ENCODE measurements around the gene TASP1.
A peak's percentile ranks its signal among the peaks of the same experiment; 100 is the strongest.
"Not testable (repeated sequence)": the region's sequence is repeated elsewhere in the genome, so short reads cannot be mapped to it uniquely, and the experiment has no call there.

TASP1 gene

DNA sequence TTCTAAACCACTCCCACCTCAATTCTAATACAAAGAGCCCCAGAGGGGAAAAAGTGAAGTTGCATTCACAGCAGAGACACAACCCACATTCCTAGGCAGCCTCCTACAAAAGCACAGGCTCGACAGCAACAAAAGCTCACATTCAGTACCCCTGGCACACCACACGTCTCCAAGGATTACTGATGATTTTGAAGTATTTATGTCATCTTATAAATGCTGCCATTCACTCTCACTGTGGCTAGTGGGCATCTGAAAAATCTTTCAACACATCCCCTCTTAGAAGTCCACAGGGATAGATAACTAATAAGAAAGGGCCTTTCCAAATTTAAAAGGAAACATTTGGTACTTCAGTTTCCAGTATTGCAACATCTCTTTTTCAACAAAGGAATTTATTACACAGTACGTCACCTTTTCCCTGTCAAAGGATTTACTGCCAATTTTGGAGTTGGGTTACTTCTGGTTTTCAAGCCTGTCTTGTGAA, 146.7 kb downstream of the TASP1 start:
- peak; percentile 5 for DNase-seq (ENCODE audit: low spot score)

DNA sequence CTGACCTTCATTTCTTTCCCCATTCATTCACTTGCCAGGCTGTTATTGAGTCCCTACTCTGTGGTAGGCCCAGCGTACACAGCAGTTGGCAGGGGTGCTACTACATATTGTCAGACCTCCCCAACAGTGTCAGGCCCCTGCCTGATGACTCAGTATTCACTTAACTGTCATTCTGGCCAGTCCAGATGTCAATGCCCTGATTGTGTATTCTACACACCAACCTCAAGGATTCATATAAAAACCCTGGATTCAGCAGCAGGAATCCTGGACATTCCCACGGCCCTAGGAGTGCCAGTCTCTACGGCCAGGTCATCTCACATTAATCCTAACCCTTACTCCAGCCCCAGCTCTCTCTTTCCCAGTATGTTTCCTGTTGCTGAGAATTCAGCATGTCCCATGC, 151.5 kb downstream of the TASP1 start:
- no peak for DNase-seq (ENCODE audit: low spot score)

DNA sequence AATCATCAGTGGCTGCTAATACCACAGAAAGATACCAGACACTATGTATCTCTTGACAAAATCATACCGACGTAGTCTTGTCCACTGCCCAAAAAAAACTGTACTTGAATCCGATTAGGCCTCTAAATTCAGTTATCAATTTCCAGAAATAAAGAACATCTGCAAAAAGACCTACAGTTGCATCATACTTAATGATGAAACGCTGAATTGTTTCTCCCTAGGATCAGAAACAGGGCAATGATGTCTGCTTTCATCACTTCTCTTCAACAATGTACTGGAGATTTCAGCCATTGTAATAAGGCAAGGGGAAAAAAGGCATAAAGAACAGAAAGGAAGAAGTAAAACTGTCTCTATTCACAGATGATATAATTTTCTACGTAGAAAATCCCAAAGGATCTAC, 152.0 kb downstream of the TASP1 start:
- DNase-seq (ENCODE audit: low spot score): no peak

DNA sequence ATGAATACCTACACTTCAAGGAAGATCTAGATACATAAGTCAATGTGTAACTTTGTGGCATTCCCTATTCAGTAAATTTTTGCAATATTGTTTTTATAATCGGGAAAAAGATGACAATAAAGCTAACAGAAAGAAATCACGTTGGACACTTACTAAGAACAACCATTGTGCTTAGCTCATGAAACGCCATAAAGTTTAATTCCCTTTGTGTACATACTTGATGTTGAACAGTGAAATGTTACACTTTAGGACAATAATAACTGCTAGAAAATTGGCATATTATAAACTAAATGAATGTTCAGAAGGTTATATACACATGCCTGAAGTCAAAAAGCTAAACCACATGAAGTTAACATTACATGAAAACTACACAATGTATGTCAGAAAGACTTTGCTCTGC, 153.2 kb downstream of the TASP1 start:
- DNase-seq (ENCODE audit: low spot score): no peak

DNA sequence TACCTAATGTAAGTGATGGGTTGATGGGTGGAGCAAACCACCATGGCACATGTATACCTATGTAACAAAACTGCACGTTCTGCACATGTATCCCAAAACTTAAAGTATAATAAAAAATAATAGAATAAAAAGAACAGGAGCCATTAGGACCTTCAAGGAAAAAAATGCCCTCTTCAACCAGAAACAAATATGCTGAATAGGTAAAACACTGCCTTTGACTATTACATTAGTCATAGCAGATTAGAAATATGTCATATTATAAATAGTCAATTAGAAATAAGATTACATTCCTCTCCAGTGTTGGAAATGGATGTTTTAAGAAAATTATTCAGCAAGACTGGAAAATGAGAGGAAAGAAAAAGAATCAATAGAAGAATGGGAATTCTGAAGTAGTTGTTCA, 153.7 kb downstream of the TASP1 start:
- not testable (repeated sequence) for DNase-seq (ENCODE audit: low spot score)

DNA sequence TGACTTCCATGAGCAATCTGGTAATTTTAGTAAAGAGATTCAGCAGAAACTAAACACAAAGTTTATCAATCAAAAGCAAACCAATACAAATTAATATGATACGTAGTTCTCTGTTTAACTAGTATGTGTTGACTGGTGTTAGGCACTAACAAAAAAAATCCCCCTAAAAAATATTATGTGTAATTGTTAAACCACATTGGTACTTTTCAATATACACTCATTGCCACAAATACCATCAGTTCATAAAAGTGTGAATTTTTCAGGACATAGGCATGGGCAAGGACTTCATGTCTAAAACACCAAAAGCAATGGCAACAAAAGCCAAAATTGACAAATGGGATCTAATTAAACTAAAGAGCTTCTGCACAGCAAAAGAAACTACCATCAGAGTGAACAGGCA, 155.3 kb downstream of the TASP1 start:
- not testable (repeated sequence) for DNase-seq (ENCODE audit: low spot score)

DNA sequence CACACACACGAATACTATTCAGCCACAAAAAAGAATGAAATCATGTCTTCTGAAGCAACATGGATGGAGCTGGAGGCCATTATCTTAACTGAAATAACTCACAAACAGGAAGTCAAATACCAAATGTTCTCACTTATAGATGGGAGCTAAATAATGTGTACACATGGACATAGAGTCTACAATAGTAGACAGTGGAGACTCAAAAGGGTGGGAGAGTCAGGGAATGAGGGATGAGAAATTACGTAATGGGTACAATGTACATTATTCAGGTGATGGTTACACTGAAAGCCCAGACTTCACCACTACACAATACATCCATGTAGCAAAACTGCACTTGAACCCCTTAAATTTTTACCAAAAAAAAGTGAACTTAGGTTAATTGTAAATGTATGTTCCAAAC, 160.4 kb downstream of the TASP1 start:
- DNase-seq (ENCODE audit: low spot score): no peak

DNA sequence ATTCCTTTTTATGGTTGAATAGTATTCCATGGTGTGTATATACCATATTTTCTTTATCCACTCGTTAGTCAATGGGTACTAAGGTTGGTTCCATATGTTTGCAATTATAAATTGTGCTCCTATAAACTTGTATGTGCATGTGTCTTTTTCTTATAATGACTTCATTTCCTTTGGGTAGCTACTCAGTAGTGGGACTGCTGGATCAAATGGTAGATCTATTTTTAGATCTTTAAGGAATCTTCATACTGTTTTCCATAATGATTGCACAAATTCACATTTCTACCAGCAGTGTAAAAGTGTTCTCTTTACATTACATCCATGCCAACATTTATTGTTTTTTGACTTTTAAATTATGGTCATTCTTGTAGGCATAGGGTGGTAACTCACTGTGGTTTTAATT, 164.3 kb downstream of the TASP1 start:
- no peak for DNase-seq (ENCODE audit: low spot score)

DNA sequence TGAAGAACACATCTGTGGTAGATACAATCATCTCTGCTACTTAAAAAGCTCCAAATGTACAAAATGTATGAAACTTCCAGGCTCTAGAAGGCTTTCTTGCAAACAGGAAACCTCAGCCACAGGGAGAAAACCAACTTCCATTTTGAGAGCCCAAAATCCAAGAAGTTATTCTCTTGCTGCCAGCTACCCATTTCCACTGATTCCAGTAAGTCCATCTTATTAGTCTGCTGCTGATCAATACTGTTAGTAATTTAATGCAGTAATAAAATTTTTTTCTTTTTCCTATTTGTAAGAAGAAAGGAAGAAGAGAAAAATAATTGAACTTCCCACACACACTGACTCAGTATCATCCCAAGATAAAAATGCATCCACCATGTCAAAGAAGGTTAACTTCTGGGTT, 169.5 kb downstream of the TASP1 start:
- no peak for DNase-seq (ENCODE audit: low spot score)

DNA sequence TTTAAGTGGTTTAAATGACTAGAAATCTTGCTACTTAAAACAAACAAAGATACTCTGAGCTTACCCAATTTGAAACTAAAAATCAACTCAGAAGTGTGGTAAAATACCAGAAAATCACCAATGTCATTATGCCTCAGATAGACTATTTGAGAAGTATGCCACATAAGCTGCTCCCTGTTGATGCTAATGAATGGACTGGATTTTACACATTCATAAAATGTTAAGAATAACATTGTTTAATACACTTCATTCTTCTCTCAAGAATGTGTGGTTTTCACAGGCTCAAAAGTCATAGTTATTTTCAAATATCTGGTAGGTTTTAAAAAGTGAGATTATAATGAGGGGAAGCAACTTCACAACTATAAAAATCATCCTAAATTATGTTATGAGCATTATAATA, 170.6 kb downstream of the TASP1 start:
- DNase-seq (ENCODE audit: low spot score): no peak

DNA sequence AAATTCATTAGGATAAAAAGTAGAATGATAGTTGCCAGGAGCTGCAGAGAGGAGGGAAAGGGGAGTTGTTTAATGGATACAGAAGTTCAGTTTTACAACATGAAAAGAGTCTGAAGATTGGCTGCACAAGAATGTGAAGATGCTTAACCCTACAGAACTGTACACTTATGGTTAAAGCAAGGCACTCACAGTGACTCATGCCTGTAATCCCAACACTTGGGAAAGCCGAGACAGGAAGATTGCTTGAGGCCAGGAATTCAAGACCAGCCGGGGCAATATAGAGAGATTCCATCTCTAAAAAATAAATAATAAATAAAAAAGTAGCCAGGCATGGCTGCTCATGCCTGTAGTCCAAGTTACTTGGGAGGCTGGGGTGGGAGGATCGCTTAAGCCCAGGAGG, 174.0 kb downstream of the TASP1 start:
- DNase-seq (ENCODE audit: low spot score): no peak

DNA sequence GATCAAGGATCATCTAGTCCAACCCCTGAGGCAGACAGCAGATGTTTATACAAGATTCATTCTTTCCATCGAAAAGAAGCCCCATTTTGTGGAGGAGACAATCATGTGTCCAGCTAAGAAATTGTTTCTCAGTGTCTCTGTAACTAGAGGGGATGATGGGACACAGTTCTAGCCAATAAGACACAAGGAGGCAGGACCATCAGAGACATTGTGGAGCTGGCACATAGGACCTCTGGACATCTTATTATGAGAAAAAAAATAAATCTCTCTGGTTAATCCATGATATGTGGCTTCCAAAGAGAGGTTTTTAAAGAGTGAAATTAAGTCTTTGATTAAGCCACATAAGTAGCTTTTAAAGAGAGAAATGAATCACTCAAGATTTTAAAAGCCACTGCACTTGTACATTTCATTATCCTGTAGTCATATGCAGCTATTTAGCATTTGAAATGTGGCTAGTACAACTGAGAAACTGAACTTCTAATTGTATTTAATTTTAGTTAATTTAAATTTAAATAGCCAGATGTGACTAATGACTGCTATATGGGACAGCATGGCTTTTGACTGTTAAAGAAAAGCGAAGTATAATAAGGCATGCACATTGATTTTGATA, 176.8 kb downstream of the TASP1 start:
- DNase-seq (ENCODE audit: low spot score): no peak

DNA sequence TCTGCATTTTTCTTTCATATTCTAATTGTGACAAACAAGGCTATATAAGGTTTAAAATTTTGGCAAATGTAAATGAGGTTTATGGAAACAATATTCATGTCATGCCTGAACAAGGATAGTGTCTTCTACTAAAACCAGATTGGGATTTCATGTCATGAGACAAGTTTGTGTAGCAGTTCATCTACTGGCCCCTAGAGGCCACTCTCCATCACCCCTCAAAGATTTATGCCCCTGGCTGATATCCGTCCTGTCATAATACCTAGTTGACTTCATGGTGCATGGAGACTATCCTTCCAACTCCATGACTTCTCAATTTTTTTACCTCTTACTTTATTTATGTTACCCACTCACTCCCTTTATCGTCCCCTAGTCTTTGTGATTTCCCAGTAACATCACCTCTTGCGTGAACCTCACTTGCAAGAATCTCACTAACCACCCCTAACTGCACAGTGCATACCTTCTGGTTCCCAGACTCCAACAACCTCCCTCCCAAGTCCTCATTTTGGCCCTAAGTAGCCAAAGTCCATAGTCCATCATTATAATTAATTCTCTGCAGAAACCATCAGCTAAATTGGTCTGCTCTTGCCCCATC, 179.8 kb downstream of the TASP1 start:
- peak; percentile 20 for DNase-seq (ENCODE audit: low spot score)

DNA sequence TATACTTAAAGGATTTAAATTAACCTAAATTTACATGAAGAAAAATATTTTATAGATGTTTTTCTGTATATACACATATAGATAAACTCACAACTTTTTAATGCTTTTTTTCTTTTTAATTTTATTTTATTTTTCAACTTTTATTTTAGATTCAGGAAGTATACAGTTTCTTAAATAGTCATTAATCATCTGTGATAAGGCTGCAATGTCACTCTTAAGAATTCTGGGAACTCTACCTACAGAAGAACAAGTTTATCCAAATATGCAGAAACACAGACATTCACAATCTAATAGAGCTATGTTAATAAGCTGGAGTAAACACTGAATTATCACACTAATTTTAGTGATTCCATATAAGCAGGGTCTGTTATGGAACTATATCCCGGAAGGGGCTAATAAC, 181.2 kb downstream of the TASP1 start:
- no peak for DNase-seq (ENCODE audit: low spot score)

DNA sequence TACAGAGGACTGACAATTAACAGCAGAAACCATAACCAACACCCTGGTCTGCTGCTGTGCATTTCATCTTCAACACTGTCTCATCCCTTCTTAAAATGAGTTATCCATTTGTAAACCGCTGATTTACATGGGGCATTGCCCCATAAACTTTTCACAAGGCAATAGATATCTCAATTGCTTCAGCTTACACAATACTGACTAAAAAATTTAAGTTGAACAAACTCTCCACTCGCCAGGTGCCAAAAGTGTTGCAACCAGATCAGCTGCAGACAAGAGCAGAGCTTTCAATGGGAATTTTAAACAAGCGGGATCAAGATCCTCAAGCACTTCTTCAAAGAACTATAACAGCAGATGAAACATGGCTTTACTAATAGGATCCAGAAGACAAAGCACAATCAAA, 183.0 kb downstream of the TASP1 start:
- DNase-seq (ENCODE audit: low spot score): no peak

DNA sequence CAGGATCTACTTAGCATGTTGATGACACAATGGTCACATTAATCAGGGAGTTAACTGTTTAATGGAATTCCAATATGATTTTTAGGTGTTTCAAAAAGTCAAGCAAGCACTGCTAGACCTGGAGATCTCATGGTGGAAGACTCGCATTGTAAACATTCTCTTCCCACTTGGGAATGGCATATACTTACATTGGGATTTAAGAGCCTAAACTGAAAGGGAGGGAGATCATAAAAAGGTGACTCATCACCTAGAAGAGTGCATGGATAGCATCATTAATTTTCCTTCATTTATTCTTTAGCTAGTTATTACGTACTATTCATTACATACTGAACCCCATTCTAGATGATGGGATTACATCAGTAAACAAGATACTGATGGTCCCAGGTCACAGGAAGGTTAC, 185.4 kb downstream of the TASP1 start:
- no peak for DNase-seq (ENCODE audit: low spot score)

DNA sequence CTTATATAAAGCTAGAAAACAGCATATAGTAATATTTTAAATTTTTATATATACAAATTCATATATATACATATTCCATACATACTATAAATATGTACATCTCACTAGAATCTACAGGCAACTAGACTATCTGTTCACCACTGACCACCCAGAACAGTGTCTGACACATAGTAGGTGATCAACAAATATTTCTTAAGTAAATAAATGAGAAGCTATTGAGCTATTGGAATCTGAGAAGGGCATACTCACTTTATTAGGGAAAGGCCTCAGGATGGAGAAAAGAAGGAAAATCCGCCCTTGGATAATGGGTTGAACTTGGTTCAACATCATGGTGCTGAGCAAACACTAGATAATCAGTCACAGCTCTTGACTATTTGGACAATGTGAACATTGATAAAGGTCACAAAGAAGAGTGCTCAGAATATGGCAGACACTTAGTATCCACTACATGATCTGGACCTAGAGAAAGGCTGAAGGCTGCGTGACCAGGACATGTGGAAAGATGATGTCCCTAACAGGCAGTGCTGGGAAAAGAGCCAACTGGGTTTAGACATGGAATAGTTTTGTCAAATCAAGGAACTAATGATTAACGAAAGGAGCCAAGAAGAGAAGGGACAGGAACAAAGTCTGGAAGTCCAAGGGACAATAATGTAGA, 186.1 kb downstream of the TASP1 start:
- no peak for DNase-seq (ENCODE audit: low spot score)

DNA sequence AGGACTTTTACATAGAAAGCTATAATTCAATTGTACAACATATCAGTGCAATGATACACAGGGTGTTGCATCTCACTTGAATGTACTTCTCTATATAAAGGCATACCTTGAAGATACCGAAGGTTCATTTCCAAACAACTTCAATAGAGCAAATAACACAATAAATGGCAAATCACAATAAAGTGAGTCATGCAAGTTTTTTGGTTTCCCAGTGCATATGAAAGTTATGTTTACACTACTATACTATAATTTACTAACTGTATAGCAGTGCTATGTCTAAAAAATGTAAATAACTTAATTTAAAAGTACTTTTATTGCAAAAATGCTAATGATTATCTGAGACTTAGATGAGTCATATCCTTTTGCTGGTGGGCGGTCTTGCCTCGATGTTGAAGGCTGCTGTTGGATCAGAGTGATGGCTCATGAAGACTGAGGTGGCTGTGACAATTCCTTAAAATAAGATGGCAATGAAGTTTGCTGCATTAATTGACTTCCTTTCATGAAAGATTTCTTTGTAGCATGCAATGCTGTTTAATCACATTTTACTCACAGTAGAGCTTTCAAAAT, 188.8 kb downstream of the TASP1 start:
- no peak for DNase-seq (ENCODE audit: low spot score)

DNA sequence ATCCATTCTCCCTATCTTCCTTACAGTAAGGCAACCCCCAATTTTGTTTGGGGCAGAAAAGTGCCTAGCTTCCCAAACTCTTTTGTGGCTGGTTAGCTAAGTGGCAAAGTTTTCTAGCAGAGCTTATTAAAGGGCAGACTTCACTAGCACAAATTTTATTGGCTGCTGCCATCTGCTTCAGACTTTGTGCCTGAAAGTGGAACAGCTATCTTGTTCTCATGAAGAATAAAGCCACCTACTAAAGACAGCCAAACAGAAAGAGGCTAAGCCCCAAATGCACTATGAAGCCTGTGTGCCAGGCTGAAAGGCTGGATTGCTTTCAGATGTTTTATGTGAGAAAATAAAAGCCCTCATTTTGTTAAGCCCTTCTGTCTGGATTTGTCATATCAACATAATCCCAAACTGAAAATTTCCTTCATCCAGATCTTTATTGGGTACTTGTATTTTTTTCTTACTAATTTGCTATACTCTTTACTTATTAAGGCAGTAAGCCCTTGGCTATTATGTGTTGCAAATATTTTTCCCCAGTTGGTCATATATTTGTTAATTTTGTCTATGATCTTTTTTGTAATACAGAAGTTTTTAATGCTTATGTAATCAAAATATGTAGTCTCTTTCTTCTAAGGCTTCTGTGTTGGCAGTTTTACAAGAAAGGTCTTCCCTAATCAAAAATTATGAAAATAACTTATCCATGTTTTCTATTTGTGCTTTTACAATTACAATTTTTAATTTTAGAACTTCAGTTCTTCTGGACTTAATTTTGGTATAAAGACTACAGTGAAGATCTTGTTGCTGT, 191.1 kb downstream of the TASP1 start:
- peak; percentile 26 for DNase-seq (ENCODE audit: low spot score)

DNA sequence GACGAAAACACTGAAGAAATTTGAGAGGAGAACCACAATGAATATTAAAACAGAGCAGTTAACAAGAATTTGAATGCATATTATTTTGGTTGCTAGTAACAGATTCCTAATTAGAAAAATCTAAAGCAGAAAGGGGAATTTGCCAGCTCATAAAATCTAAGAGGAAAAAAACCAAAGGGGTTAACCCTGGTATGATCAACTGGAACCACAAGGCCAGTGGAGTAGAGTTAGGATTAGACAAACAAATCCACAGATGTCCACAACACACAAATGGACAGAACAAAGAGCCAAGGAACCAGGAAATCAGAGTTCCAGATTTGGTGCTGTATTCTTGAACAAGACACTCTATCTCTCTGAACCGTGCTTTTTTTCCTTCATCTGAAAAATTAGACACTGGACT, 195.0 kb downstream of the TASP1 start:
- DNase-seq (ENCODE audit: low spot score): no peak

DNA sequence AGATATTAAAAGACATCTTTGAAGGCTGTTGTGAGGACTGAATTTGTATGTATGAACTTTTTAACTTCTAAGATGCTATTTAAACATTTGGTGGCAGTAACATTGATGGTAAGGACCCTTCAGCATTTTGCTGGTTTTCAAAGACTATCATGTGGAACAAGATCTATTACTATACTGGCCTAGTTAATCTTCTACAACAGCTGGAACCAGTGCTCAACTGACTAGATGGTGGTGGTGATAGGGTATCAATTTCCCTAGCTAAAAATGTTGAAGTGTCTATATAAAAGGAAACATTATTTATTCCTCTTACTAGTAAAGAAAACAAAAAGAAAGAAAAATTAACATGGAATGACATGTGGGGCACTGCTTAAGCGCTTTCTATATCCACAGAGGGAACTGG, 195.7 kb downstream of the TASP1 start:
- DNase-seq (ENCODE audit: low spot score): no peak

DNA sequence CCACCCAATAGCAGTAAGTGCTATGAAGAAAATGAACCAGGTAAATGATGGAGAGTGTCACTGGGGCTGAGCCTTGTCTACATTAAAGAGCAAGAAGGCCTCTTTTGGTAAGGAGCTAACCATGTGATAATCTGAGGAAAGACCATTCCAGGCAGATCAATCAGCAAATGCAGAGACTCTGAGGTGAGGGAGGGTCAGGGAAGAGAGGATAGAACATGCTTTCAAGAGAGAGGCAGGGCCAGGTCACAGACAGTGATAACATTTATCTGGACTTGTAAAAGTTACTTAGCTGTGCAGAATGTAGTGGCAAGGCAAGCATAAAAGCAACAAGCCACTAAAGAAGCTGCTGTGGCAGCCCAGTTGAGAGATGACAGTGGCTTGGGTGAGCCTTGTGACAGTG, 197.3 kb downstream of the TASP1 start:
- no peak for DNase-seq (ENCODE audit: low spot score)

DNA sequence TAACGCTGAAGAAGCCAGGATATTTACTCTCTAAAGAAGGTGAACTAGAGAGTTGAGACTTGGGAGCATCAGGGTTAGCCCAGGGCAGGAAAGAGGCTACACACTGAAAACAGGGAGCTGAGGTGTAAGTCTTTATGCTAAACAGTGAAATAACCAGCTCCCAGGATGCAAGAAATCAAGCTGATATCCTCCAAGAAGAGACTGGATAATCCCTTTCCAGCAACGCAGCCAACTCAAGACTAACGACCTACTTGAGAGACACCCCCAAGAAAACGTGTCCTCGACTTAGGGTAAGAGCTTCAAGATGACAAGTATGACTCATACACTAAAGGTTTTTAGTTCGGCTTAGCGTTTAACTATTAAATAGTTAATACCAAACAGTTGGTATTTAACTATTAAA, 202.2 kb downstream of the TASP1 start:
- no peak for DNase-seq (ENCODE audit: low spot score)

Data from pons (tissue), 1 donor.